H9 (cell line): ENCODE measurements around the gene POLQ. TPM values are rescaled to one million over a fixed set of nuclear protein-coding genes. Genes with fewer than 3 reads are reported as not detected.
A peak's percentile ranks its signal among the peaks of the same experiment; 100 is the strongest.

ENCODE experiments used
- DNase-seq: peaks from one replicate; pipeline ENCODE4 v3.0.0-alpha.2; 2017
- H2AFZ ChIP-seq: one replicate; pipeline ENCODE4 v1.6.1; 2013; ENCODE audit warnings: mild to moderate bottlenecking, low read length, control low read depth, moderate library complexity
- H2AK5ac ChIP-seq: 2 replicates; pipeline ENCODE4 v1.6.1; 2013; ENCODE audit warnings: low read length, control low read depth, mixed read lengths; ENCODE audit not compliant: insufficient read length
- H2BK120ac ChIP-seq: one replicate; pipeline ENCODE4 v1.6.1; 2013; ENCODE audit warnings: low read depth, mild to moderate bottlenecking, low read length, control low read depth, inconsistent platforms; ENCODE audit not compliant: poor library complexity, severe bottlenecking
- H2BK12ac ChIP-seq: 2 replicates; pipeline ENCODE4 v1.6.1; 2013; ENCODE audit warnings: low read length, control low read depth, mixed read lengths, low read depth; ENCODE audit not compliant: insufficient read length
- H2BK15ac ChIP-seq: 2 replicates; pipeline ENCODE4 v1.6.1; 2013; ENCODE audit warnings: low read depth, low read length, control low read depth
- H2BK20ac ChIP-seq: one replicate; pipeline ENCODE4 v1.6.1; 2013; ENCODE audit warnings: low read depth, mild to moderate bottlenecking, low read length, control low read depth, inconsistent platforms; ENCODE audit not compliant: poor library complexity, severe bottlenecking
- H2BK5ac ChIP-seq: 2 replicates; pipeline ENCODE4 v1.6.1; 2013; ENCODE audit warnings: low read length, control low read depth, mixed read lengths; ENCODE audit not compliant: insufficient read length
- H3K14ac ChIP-seq: 2 replicates; pipeline ENCODE4 v1.6.1; 2013; ENCODE audit warnings: low read length, control low read depth; ENCODE audit not compliant: insufficient read depth
- H3K18ac ChIP-seq: 2 replicates; pipeline ENCODE4 v1.6.1; 2013; ENCODE audit warnings: low read depth, mild to moderate bottlenecking, mixed read lengths, low read length, control low read depth; ENCODE audit not compliant: insufficient read length
- H3K23ac ChIP-seq: 2 replicates; pipeline ENCODE4 v1.6.1; 2013; ENCODE audit warnings: low read length, control low read depth, mixed read lengths, low read depth; ENCODE audit not compliant: insufficient read length
- H3K23me2 ChIP-seq: 2 replicates; pipeline ENCODE4 v1.6.1; 2013; ENCODE audit warnings: low read depth, mild to moderate bottlenecking, mixed read lengths, low read length, control low read depth; ENCODE audit not compliant: insufficient read length, poor library complexity, severe bottlenecking
- H3K27ac ChIP-seq: 2 replicates; pipeline ENCODE4 v1.5.1; 2013; ENCODE audit warnings: low read length, control low read depth, mixed read lengths, low read depth; ENCODE audit not compliant: insufficient read length
- H3K27me3 ChIP-seq: 2 replicates; pipeline ENCODE4 v1.6.1; 2013; ENCODE audit warnings: low read length, control low read depth, inconsistent platforms; ENCODE audit not compliant: insufficient read depth
- H3K4ac ChIP-seq: 2 replicates; pipeline ENCODE4 v1.6.1; 2013; ENCODE audit warnings: low read depth, mild to moderate bottlenecking, control low read depth, inconsistent platforms, low read length, moderate library complexity
- H3K4me1 ChIP-seq: 2 replicates; pipeline ENCODE4 v1.6.1; 2013; ENCODE audit warnings: low read length, control low read depth, inconsistent platforms; ENCODE audit not compliant: insufficient read depth
- H3K4me2 ChIP-seq: 2 replicates; pipeline ENCODE4 v1.6.1; 2013; ENCODE audit warnings: low read length, control low read depth, mixed read lengths; ENCODE audit not compliant: insufficient read length, insufficient read depth
- H3K56ac ChIP-seq: 2 replicates; pipeline ENCODE4 v1.6.1; 2013; ENCODE audit warnings: low read depth, mild to moderate bottlenecking, mixed read lengths, low read length, control low read depth; ENCODE audit not compliant: insufficient read length
- H3K79me1 ChIP-seq: 2 replicates; pipeline ENCODE4 v1.6.1; 2013; ENCODE audit warnings: low read depth, mild to moderate bottlenecking, moderate library complexity, low read length, control low read depth, inconsistent platforms; ENCODE audit not compliant: insufficient read depth, poor library complexity, severe bottlenecking
- H3K79me2 ChIP-seq: 2 replicates; pipeline ENCODE4 v1.6.1; 2013; ENCODE audit warnings: low read length, control low read depth, inconsistent platforms; ENCODE audit not compliant: insufficient read depth
- H3K9ac ChIP-seq: 2 replicates; pipeline ENCODE4 v1.6.1; 2013; ENCODE audit warnings: low read length, control low read depth, mixed read lengths; ENCODE audit not compliant: insufficient read length; ENCODE audit errors: extremely low read depth
- H3K9me3 ChIP-seq: one replicate; pipeline ENCODE4 v1.6.1; 2013; ENCODE audit warnings: low read depth, low read length, inconsistent platforms; ENCODE audit not compliant: control insufficient read depth
- H3T11ph ChIP-seq: one replicate; pipeline ENCODE4 v1.6.1; 2013; ENCODE audit warnings: mild to moderate bottlenecking, low read length, control low read depth, inconsistent platforms
- H4K20me1 ChIP-seq: one replicate; pipeline ENCODE4 v1.6.1; 2013; ENCODE audit not compliant: control insufficient read depth, insufficient read length, insufficient read depth
- H4K5ac ChIP-seq: 2 replicates; pipeline ENCODE4 v1.6.1; 2013; ENCODE audit warnings: low read depth, mild to moderate bottlenecking, mixed read lengths, low read length, control low read depth; ENCODE audit not compliant: insufficient read length
- H4K8ac ChIP-seq: replicated peaks from 2 replicates; pipeline ENCODE4 v1.6.1; 2013; ENCODE audit warnings: low read length, control low read depth, mixed read lengths, low read depth; ENCODE audit not compliant: insufficient read length
- H4K91ac ChIP-seq: 2 replicates; pipeline ENCODE4 v1.6.1; 2013; ENCODE audit warnings: low read depth, mild to moderate bottlenecking, moderate library complexity, mixed read lengths, low read length, control low read depth; ENCODE audit not compliant: insufficient read length
- H3K27ac Mint-ChIP-seq, 3 experiments: 2 replicates in 2 of 3; 3 replicates in 1 of 3; pipeline ENCODE4 v1.8.0; 2020 to 2021; ENCODE audit warnings: mixed read lengths in 3 of 3, mild to moderate bottlenecking in 1 of 3, moderate library complexity in 1 of 3
- H3K27me3 Mint-ChIP-seq: 2 replicates; pipeline ENCODE4 v1.8.0; 2021; ENCODE audit warnings: low read depth, mild to moderate bottlenecking, moderate library complexity, mixed read lengths
- H3K36me3 Mint-ChIP-seq, 3 experiments: 2 replicates in 2 of 3; 3 replicates in 1 of 3; pipeline ENCODE4 v1.8.0; 2020 to 2021; ENCODE audit warnings: low read depth in 3 of 3, mixed read lengths in 3 of 3; ENCODE audit not compliant: insufficient read depth in 1 of 3
- H3K4me1 Mint-ChIP-seq, 2 experiments: 2 replicates each; pipeline ENCODE4 v1.8.0; 2020; ENCODE audit warnings: mixed read lengths in 2 of 2
- H3K4me3 Mint-ChIP-seq, 2 experiments: 2 replicates in 1 of 2; 3 replicates in 1 of 2; pipeline ENCODE4 v1.8.0; 2020 to 2021; ENCODE audit warnings: mild to moderate bottlenecking in 2 of 2, mixed read lengths in 2 of 2, moderate library complexity in 1 of 2
- H3K9me3 Mint-ChIP-seq, 2 experiments: 2 replicates in 1 of 2; 3 replicates in 1 of 2; pipeline ENCODE4 v1.8.0; 2020; ENCODE audit warnings: mild to moderate bottlenecking in 2 of 2, mixed read lengths in 2 of 2, moderate library complexity in 1 of 2
- CTCF ChIP-seq: fragments of 200-600 bp; sonication (generic); conservative IDR thresholded peaks from 3 replicates; pipeline ENCODE4 v1.8.0; 2021; ENCODE audit warnings: antibody characterized with exemption, mild to moderate bottlenecking
- WGBS: extraction: QIAGEN DNeasy Blood & Tissue Kit; methylation state at CpG from one replicate; pipeline ENCODE4 v1.1.7; 2013; ENCODE audit warnings: missing lambda C conversion rate, low lambda C conversion rate, mixed read lengths; ENCODE audit not compliant: insufficient read length; ENCODE audit errors: extremely low coverage; 5-methylcytosine and 5-hydroxymethylcytosine counted together
- total RNA-seq: library from RNA; stranded (reverse); gene quantifications from 2 replicates; pipeline ENCODE4 v1.2.1, GENCODE V29; 2021

POLQ gene
- total RNA-seq, 1 experiment from 2014 or later, result 15.4 TPM

GRCh38 chr3:121567649-121568048, 21.9 kb upstream of the POLQ start, which contains the start of gene ARGFX:
Gene ARGFX, plus strand, starts transcription at chr3:121567949. Its CDS starts 2,765 bp downstream, at chr3:121570714.
- Histone ChIP-seq H3T11ph (no peak within 1 kb of the TSS), H3K18ac (no peak within 1 kb of the TSS), H3K23ac (no peak within 1 kb of the TSS), H2BK15ac (no peak within 1 kb of the TSS), H2BK20ac (no peak within 1 kb of the TSS), H2BK120ac (no peak within 1 kb of the TSS), H3K27me3 (no peaks in the 10 kb centered on the region), H2AK5ac (no peak within 1 kb of the TSS), H2AFZ (no peak within 1 kb of the TSS), H4K91ac (no peak within 1 kb of the TSS), H3K56ac (no peak within 1 kb of the TSS), H3K9ac (no peak within 1 kb of the TSS), H3K4me1 (peaks cover 5% of the 10 kb centered on the region; the same call in 1 of the 2 replicates), H4K8ac (no peak within 1 kb of the TSS), H3K79me2 (no peaks in the 10 kb centered on the region), H4K20me1 (no peaks in the 10 kb centered on the region), H3K23me2 (no peaks in the 10 kb centered on the region), H2BK5ac (no peak within 1 kb of the TSS), H3K14ac (no peak within 1 kb of the TSS), H3K79me1 (no peaks in the 10 kb centered on the region), H3K27ac (no peak within 1 kb of the TSS), H3K9me3 (no peaks in the 10 kb centered on the region), H4K5ac (no peak within 1 kb of the TSS), H3K4ac (no peak within 1 kb of the TSS), H2BK12ac (no peak within 1 kb of the TSS), H3K4me2 (no peak within 1 kb of the TSS)
- no peak for DNase-seq
- Mint-ChIP-seq H3K27ac (peak within 1 kb of the TSS in 2 of 3 experiments; percentile 17 to 63; a peak in 2 of 7 replicates), H3K36me3 (no peaks in the 10 kb centered on the region), H3K27me3 (no peaks in the 10 kb centered on the region), H3K4me3 (no peak within 1 kb of the TSS), H3K4me1 (peaks cover 13 to 19% of the 10 kb centered on the region in 2 experiments), H3K9me3 (no peaks in the 10 kb centered on the region)
- no peak for TF ChIP-seq CTCF
- WGBS, result no CpG with 5 or more reads among the region's 5 CpGs
